IPS-NIHi7 (cell line): ENCODE measurements around the gene NFATC1.
"Not testable (repeated sequence)": the region's sequence is repeated elsewhere in the genome, so short reads cannot be mapped to it uniquely, and the experiment has no call there.

Source experiments
- DNase-seq: peaks from one replicate; pipeline ENCODE4 v3.0.0; 2012; ENCODE audit warnings: mixed read lengths; ENCODE audit errors: extremely low spot score

Gene NFATC1

GRCh38 chr18:79489051-79489898 lies 93.5 kb downstream of the NFATC1 start:
- DNase-seq: no peak

- DNase-seq: no peak
Measured at GRCh38 chr18:79489899-79490625, 94.3 kb downstream of the NFATC1 start.

DNA sequence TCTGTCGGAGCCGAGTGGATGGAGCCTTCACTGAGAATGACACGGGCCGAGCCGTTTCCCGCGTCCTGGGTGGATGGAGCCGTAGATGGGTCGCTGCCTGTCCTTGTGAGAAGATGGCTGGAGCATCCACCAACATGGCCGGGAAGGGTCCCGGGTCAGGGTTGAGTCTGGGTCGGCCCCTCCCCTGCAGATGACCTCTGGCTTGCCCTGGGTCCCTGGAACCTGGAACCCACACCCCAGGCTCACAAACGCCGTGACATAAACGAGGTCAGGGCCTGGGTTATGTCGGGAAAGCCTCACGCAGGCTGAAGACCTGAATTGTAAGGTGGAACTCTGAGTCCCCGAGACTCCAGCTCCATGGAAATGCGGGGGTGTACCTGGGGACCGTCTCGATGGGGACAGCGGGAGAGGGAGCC lies 94.9 kb downstream of the NFATC1 start:
- no peak for DNase-seq

DNA sequence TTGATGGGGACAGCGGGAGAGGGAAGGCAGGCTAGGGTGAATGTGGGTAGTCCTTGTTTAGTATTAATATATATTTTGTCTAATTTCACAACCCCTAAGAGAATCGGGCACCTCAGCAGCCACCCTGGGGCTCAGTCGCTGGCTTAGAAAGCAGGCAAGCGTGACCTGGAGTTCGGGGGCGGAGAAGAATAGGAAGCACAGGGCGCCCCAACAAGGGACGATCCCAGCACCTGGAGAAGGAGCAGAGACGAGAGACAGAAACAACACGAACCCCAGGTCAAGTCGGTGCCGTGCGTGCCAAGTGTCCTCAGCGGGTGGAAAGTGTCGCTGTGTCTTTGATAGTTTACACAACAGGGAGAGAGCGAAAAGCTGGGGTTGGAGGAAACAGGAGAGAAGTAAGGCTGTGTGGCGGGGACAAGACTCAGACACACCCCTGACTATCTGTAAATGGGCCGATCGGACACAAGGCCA lies 95.4 kb downstream of the NFATC1 start:
- DNase-seq: no peak

GRCh38 chr18:79493211-79493800 lies 97.6 kb downstream of the NFATC1 start:
- DNase-seq: no peak

DNA sequence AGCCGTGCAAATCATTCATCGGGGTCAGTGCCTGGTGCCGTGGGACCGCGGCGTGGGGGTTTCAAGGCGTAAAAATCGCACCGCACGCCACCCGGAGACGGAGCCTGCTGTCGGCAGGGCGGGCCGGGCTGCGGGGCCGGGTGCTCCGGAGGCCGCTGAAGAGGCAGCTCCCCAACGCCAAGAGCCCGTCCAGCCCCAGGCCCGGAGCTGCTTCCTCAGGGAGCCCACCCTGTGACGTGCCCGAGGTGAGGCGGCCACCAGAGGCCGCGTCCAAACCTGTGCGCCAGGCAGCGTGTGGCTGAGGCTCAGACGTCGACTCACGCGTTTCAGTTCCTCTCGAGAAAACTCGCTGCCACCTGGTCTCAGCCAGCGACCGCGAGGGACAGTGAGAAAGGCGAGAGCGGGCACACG lies 98.1 kb downstream of the NFATC1 start:
- no peak for DNase-seq

GRCh38 chr18:79494936-79495335 lies 99.2 kb downstream of the NFATC1 start:
- no peak for DNase-seq

DNA sequence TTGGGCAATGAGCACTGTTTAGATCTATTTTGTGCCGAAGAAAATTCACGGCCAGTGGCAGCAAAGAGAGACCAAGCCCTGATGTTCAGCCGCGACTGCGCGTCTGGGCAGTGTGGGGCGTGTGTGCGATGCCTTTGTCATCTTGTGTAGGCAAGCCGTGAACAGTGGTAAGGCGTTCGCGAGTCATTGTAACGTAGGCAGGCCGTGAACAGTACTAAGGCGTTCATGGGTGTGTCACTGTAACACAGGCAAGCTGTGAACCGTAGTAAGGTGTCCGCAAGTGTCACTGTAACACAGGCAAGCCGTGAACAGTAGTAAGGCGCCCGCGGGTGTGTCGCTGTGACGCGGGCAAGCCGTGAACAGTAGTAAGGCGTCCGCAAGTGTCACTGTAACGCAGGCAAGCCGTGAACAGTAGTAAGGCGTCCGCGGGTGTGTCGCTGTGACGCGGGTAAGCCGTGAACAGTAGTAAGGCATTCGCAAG lies 99.9 kb downstream of the NFATC1 start:
- no peak for DNase-seq

- DNase-seq: no peak
Measured at GRCh38 chr18:79496237-79496977, 100.7 kb downstream of the NFATC1 start.

GRCh38 chr18:79496978-79497637 lies 101.4 kb downstream of the NFATC1 start:
- DNase-seq: no peak

GRCh38 chr18:79497638-79498081 lies 101.9 kb downstream of the NFATC1 start:
- DNase-seq: no peak

DNA sequence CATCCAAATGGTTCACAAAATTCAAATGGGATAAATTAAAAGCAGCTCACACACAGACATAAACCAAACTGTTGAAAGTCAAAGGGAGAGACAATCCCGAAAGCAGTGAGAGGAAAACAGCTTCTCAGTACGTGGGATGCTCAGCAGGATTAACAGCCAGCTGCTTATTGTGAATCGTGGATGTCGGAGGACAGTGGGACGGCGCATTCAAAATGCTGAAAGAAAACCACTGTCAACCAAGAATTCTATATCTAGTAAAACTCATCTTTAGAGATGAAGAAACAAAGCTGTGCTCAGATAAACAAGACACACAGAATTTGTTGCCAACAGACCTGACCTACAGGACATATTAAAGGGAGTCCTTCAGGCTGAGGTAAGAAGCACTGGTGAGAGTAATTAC lies 102.9 kb downstream of the NFATC1 start:
- no peak for DNase-seq

DNA sequence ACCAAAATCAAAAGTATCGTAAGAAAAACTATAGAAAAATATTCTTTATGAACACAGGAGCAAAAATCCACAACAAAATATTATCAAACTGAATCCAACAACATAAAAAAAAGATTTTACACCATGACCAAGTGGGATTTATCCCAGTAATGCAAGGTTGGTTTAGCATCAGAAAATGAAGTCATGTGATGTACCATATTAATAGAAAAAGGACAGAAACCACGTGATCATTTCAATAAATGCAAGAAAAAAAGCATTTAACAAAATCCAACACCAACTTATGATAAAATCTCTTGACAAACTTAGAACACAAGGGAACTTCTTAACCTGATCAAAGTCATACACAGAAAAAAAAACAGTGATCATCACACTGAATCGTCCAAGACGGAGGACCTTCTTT lies 105.3 kb downstream of the NFATC1 start:
- DNase-seq: no peak

- DNase-seq: no peak
Measured at GRCh38 chr18:79502782-79503181, 107.1 kb downstream of the NFATC1 start.

GRCh38 chr18:79503406-79503805 lies 107.7 kb downstream of the NFATC1 start:
- DNase-seq: no peak

DNA sequence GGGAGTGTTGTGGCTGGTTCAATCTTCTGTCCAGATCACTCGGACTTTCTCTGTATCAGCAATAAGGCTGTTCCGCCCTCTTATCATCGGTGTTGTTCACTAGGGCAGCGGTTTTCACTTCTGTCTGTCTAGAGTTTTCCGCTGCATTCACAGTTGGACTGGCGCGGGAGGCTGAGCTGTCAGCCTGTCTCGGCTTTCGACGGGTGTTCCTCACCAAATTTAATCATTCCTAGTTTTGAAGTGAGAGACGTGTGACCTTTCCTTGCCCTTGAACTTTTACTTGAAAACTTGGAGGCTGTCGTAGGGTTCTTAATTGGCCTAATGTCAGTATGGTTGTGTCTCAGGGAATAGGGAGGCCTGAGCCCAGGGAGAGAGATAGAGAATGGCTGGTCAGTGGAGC lies 108.3 kb downstream of the NFATC1 start:
- no peak for DNase-seq

DNA sequence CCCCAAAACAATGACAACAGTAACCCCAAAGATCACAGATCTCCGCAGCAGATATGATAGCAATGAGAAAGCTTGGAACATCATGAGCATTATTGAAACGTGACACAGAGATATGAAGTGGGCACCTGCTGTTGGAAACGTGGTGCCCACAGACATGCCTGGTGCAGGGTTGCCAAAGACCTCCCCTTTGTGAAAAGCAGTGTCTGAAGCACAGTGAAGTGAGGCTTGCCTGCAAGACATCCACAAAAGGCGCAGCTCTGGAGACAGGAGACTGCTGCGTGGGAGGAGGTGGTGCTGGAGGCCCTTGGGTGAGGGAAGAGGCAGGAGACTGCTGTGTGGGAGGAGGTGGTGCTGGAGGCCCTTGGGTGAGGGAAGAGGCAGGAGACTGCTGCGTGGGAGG lies 108.8 kb downstream of the NFATC1 start:
- DNase-seq: not testable (repeated sequence)

DNA sequence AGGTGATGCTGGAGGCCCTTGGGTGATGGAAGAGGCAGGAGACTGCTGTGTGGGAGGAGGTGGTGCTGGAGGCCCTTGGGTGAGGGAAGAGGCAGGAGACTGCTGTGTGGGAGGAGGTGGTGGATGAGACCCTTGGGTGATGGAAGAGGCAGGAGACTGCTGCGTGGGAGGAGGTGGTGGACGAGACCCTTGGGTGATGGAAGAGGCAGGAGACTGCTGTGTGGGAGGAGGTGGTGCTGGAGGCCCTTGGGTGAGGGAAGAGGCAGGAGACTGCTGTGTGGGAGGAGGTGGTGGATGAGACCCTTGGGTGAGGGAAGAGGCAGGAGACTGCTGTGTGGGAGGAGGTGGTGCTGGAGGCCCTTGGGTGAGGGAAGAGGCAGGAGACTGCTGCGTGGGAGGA lies 109.7 kb downstream of the NFATC1 start:
- not testable (repeated sequence) for DNase-seq

DNA sequence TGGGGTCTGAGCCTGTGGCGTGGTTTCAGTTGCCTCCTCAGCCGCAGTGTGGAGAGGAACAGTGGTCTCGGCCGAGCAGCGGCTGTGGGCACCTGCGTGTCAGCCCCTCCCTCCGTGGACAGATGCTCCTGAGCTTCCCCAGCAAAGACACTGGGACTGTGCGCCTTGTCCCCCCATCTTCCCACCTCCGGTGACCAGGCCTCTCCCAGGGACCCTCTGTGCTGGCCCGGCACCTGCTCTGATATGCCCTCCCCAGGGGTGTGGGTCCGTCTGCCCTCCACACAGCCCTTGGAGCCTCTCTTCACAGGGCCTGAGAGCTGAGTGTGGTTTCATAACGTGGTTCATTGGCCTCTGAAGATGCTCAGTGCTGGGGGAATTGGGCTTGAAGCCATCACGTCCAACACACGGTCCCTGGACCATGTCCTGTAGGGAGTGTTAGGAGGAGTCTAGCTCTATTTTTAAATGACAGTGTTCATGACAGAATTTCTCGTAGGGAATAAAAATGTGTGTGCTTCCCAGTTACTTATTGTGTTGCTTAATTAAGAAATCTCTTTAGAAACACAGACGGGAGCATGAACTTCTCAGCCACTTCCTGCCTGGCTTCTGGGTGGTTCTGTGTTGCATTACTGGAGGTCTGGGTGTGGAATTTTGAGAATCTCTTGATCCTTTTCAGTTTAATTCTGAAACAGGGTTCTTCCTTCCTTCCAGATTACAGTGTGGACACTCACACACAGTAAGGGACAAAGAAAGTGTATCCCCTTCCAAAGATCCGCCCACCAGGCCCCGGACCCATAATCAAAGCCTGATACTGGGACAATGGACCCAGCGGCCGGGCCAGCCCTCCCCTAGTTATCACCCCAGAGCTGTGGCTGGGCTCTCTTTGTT lies 110.7 kb downstream of the NFATC1 start:
- DNase-seq: no peak

DNA sequence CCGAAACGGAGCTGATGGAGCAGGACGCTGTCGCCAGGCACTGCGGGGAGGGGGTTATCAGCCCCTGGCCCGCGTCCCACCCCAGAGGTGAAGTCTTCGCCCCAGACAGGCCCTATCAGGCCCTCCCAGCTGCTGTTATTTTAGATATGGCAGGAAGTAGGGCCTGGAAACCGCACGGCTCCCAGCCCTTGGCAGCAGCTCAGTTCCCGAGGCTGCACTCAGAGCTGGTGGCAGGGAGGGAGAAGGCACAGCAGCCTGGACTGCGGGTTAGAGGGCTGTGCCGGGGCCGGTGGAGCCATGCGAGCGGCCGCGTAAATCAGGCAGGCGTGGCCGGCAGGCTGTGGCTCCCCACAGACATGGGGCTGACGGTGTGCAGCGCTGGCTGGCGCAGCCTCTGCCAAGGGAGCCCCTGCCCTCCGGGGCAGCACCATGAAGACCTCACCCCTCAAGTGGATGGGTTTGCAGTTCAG lies 111.4 kb downstream of the NFATC1 start:
- DNase-seq: peak; percentile 54
